ENCODE data around the gene ANAPC10. TPM values are rescaled to one million over a fixed set of nuclear protein-coding genes. Genes with fewer than 3 reads are reported as not detected.
"Not testable (repeated sequence)": the region's sequence is repeated elsewhere in the genome, so short reads cannot be mapped to it uniquely, and the experiment has no call there.

The ANAPC10 gene, protein sequence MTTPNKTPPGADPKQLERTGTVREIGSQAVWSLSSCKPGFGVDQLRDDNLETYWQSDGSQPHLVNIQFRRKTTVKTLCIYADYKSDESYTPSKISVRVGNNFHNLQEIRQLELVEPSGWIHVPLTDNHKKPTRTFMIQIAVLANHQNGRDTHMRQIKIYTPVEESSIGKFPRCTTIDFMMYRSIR
- 10 to 100 TPM; 22.3 to 31.4 TPM for total RNA-seq

DNA sequence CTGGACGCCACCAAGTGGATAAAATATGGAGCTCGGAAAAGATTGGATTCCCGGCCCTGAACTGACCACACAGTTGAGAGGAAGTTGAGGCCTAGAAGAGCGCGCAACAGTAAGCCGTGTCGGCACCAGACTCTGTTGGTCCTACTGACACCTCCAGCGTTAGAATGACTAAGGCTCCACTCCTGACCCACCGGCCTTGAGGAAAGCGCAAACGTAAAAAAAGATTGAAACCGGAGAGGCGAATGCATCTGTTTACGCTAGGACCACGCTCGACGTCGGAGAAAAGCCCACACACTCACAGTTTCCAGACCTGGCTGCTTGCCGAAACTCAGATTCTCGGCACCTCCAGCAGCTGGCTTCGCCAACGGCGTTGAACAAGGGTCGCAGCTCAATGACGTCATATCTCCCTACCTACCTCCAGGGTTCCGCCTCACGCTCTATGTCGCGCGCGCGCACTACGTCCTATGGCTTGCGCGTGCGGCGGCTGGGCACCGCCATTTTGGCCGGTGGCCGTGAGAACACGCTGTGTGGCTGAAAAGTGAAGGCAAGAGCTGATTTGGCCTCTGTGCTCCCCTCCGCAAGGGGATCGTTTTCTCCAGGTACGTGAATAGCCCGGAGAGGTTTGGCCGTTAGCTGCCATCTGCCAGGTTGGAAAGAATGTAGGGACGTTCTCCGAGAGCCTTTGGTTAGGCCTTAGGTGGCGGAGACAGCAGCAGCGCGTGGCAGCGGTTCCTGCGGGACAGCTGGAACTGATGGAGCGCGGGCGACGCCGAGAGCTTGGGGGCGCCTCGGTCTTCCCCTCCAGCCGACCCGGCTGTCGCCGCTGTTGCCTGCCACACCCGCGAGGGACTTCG, at the start of gene ANAPC10, which contains the start of gene ABCE1:
Gene ANAPC10 (minus strand): TSS at position 376 of the 854 bp plus-strand sequence. CDS start 2,097 bp downstream, outside the sequence.
Gene ABCE1 (plus strand): TSS at position 491 of the 854 bp plus-strand sequence. CDS start 6,102 bp downstream, outside the sequence.
- Histone ChIP-seq H3K27ac (peak within 1 kb of the TSS; percentile 88 to 89), H3K27me3 (replicated peaks; ENCODE audit: insufficient read depth) (no peaks in the 10 kb centered on the region), H3K4me3 (peak within 1 kb of the TSS; percentile 50 to 70), H3K9me3 (no peaks in the 10 kb centered on the region), H3K36me3 (no peaks in the 10 kb centered on the region), H3K4me1 (replicated peaks) (peaks cover 4% of the 10 kb centered on the region)
- TF ChIP-seq POLR2A (IDR thresholded peaks at IDR 0.05) (no peak), POLR2AphosphoS5 (IDR thresholded peaks at IDR 0.05) (peak; percentile 98)
- TF ChIP-seq, protein P1, sequence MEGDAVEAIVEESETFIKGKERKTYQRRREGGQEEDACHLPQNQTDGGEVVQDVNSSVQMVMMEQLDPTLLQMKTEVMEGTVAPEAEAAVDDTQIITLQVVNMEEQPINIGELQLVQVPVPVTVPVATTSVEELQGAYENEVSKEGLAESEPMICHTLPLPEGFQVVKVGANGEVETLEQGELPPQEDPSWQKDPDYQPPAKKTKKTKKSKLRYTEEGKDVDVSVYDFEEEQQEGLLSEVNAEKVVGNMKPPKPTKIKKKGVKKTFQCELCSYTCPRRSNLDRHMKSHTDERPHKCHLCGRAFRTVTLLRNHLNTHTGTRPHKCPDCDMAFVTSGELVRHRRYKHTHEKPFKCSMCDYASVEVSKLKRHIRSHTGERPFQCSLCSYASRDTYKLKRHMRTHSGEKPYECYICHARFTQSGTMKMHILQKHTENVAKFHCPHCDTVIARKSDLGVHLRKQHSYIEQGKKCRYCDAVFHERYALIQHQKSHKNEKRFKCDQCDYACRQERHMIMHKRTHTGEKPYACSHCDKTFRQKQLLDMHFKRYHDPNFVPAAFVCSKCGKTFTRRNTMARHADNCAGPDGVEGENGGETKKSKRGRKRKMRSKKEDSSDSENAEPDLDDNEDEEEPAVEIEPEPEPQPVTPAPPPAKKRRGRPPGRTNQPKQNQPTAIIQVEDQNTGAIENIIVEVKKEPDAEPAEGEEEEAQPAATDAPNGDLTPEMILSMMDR (IDR thresholded peaks at IDR 0.05): peak in 1 of 4 experiments; percentile 3
- peak; percentile 96 for DNase-seq (ENCODE audit: low spot score)
- whole genome bisulfite sequencing: under 1% methylated on average over 59 of the region's 67 CpGs
- intact Hi-C loops (cut with DNase I): loop anchor here (2.0 to 10.0 kb wide), 2 partner anchors 521 to 637 kb away; partner anchors contain the start of gene MMAA

DNA sequence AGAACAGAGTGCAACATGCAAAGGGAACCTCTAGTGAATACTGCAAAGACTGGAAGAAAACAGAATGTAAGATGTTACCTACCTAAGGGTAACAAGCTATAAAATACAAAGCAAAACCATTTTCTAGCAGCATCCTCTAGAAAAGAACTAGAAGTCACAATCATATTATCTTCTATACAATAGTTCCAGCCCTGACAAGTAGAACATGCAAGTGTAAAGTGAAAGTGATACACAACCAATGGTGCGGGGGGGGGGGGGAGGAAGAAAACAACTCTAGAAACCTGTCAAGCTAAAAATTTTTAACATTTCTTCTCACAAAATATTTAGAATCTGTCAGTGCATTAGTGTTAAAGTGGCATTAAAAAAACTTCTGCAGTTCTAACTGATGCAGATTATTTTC, 38.2 kb upstream of the ANAPC10 start:
- H3K27ac ChIP-seq; H3K4me1 ChIP-seq (replicated peaks); H3K36me3 ChIP-seq; intact Hi-C loops (cut with DNase I); DNase-seq (ENCODE audit: low spot score); H3K4me3 ChIP-seq; H3K27me3 ChIP-seq (replicated peaks; ENCODE audit: insufficient read depth); H3K9me3 ChIP-seq: not testable (repeated sequence)
- WGBS: 20% methylated on average over 1 of the region's 1 CpG

DNA sequence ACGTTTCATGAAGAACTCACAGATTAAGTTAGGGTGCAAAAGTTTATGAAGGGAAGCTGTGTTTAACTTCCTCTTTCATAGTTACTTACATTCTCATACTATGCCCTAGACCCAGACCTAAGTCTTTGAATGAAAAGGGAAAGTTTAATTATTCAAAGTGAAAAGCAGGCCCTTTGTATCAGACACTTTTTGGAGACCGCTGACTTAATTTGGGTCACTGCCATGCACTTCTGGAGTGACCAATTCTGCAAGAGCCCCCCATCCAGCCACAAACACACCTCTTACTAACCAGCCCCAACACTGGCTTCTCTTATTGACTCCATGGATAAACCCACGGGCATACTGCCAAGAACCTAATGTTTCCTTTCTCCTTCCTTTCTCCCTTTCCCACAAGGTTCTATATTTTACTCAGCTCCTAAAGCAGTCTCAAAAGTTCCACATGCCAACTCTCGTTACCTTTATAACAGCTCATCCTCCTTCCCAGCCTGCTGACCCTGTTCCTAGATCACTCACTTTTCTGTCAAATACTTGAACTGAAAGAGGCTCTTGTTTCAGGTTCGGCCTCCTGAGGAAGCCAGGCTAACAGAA, 34.6 kb upstream of the ANAPC10 start:
- no peak for DNase-seq (ENCODE audit: low spot score)
- H3K4me3 ChIP-seq: no peak overlapping the region
- intact Hi-C loops (cut with DNase I): no loop called here
- no peak overlapping the region for H3K27ac ChIP-seq
- H3K36me3 ChIP-seq: no peaks in the 10 kb centered on the region
- no peak for TF ChIP-seq POLR2A (IDR thresholded peaks at IDR 0.05)
- TF ChIP-seq, protein P1 (IDR thresholded peaks at IDR 0.05): no peak
- WGBS: 64% methylated on average over 5 of the region's 5 CpGs
- no peaks in the 10 kb centered on the region for H3K27me3 ChIP-seq (replicated peaks; ENCODE audit: insufficient read depth)
- no peaks in the 10 kb centered on the region for H3K4me1 ChIP-seq (replicated peaks)
- H3K9me3 ChIP-seq: no peaks in the 10 kb centered on the region

DNA sequence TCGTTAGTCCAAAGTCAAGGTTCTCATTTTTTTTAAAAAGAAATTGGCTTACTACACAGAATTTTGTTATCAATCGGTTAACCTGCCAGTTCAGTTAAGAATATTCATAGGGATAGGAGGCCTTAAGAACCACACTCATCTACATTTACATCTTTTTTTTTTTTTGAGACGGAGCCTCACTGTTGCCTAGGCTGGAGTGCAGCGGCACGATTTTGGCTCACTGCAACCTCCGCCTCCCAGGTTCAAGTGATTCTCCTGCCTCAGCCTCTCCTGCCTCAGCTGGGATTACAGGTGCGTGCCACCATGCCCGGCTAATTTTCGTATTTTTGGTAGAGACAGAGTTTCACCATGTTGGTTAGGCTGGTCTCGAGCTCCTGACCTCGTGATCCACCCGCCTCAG, 33.9 kb upstream of the ANAPC10 start:
- TF ChIP-seq, protein P1 (IDR thresholded peaks at IDR 0.05): no peak
- TF ChIP-seq POLR2A (IDR thresholded peaks at IDR 0.05): no peak
- no peak for TF ChIP-seq POLR2AphosphoS5 (IDR thresholded peaks at IDR 0.05)
- WGBS: 94% methylated on average over 12 of the region's 12 CpGs

DNA sequence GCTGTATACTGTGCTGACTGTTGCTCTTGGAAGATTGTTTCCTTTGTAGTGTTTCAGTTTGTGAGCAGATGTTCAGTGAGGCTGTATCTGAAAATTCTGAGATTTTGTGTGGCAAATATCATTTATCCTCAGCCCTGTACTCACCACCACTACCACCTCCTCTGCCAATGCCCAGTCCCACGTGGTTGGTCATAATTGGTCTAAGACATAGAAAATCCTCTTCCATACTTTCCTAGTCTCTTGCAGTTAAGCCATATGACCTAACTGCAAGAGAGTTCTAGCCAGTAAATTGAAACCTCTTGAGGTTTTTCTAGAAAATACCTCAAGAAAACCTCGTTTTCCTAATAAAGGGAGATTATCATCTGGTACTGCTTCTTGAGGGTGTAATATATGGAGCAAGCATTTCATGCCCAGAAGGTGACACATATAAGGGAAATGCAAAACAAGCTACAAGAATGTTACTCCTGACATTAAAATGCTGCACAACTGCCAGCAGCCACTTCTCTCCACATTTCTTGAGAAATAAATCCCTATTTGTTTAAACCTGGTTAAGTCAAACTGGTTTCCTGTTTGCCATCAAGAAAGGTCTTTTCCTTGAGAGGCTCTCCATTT, 32.9 kb upstream of the ANAPC10 start:
- TF ChIP-seq POLR2AphosphoS5 (IDR thresholded peaks at IDR 0.05) (no peak), POLR2A (IDR thresholded peaks at IDR 0.05) (no peak)
- TF ChIP-seq, protein P1 (IDR thresholded peaks at IDR 0.05): no peak
- no peaks in the 10 kb centered on the region for H3K9me3 ChIP-seq
- WGBS: 42% methylated on average over 2 of the region's 2 CpGs
- no peak overlapping the region for H3K27ac ChIP-seq
- no peaks in the 10 kb centered on the region for H3K4me1 ChIP-seq (replicated peaks)
- no peaks in the 10 kb centered on the region for H3K36me3 ChIP-seq
- H3K4me3 ChIP-seq: no peak overlapping the region
- H3K27me3 ChIP-seq (replicated peaks; ENCODE audit: insufficient read depth): no peaks in the 10 kb centered on the region
- no peak for DNase-seq (ENCODE audit: low spot score)
- intact Hi-C loops (cut with DNase I): no loop called here

More for the DNA sequence above, 33.9 kb upstream of the ANAPC10 start:
- Histone ChIP-seq H3K4me3 (no peak overlapping the region), H3K27ac (no peak overlapping the region), H3K27me3 (replicated peaks; ENCODE audit: insufficient read depth) (no peaks in the 10 kb centered on the region), H3K4me1 (replicated peaks) (no peaks in the 10 kb centered on the region), H3K36me3 (no peaks in the 10 kb centered on the region), H3K9me3 (no peaks in the 10 kb centered on the region)
- intact Hi-C loops (cut with DNase I): no loop called here
- no peak for DNase-seq (ENCODE audit: low spot score)
